ENCODE results near the gene ARHGAP30.
"Not testable (repeated sequence)": the region's sequence is repeated elsewhere in the genome, so short reads cannot be mapped to it uniquely, and the experiment has no call there.

The ARHGAP30 gene

GRCh38 chr1:161021970-161022353 is 47.7 kb downstream of the ARHGAP30 start:
- H3K4me3 ChIP-seq (ENCODE audit: low read length) = peak overlapping the region; percentile 97
- peak overlapping the region; percentile 75 for H3K9ac ChIP-seq (ENCODE audit: low read length)
- H3K36me3 ChIP-seq (ENCODE audit: control insufficient read depth, insufficient read depth, low read length) = no peaks in the 10 kb centered on the region
- no peaks in the 10 kb centered on the region for H3K27me3 ChIP-seq (ENCODE audit: control insufficient read depth, insufficient read depth, low read length)
- peaks cover 26% of the 10 kb centered on the region for H3K4me1 ChIP-seq (ENCODE audit: control insufficient read depth, insufficient read depth, low read length)
- no peaks in the 10 kb centered on the region for H3K9me3 ChIP-seq (ENCODE audit: control insufficient read depth, low read length)

- H3K36me3 ChIP-seq (ENCODE audit: control insufficient read depth, insufficient read depth, low read length) = no peaks in the 10 kb centered on the region
- H3K4me1 ChIP-seq (ENCODE audit: control insufficient read depth, insufficient read depth, low read length) = peaks cover 26% of the 10 kb centered on the region
- H3K27me3 ChIP-seq (ENCODE audit: control insufficient read depth, insufficient read depth, low read length) = no peaks in the 10 kb centered on the region
- peak overlapping the region; percentile 97 for H3K4me3 ChIP-seq (ENCODE audit: low read length)
- H3K9me3 ChIP-seq (ENCODE audit: control insufficient read depth, low read length) = no peaks in the 10 kb centered on the region
- H3K9ac ChIP-seq (ENCODE audit: low read length) = peak overlapping the region; percentile 96
Measured at GRCh38 chr1:161021165-161021969, 48.3 kb downstream of the ARHGAP30 start.

- peak within 1 kb of the TSS; percentile 97 for H3K4me3 ChIP-seq (ENCODE audit: low read length)
- peak within 1 kb of the TSS; percentile 96 for H3K9ac ChIP-seq (ENCODE audit: low read length)
- no peaks in the 10 kb centered on the region for H3K27me3 ChIP-seq (ENCODE audit: control insufficient read depth, insufficient read depth, low read length)
- H3K9me3 ChIP-seq (ENCODE audit: control insufficient read depth, low read length) = no peaks in the 10 kb centered on the region
- peaks cover 26% of the 10 kb centered on the region for H3K4me1 ChIP-seq (ENCODE audit: control insufficient read depth, insufficient read depth, low read length)
- H3K36me3 ChIP-seq (ENCODE audit: control insufficient read depth, insufficient read depth, low read length) = no peaks in the 10 kb centered on the region
Measured at GRCh38 chr1:161020509-161021164, 49.1 kb downstream of the ARHGAP30 start, which contains the start of gene F11R. Gene F11R (minus strand): TSS chr1:161021152. CDS start chr1:161021073, 79 bp downstream.

GRCh38 chr1:161019751-161020495 is 49.8 kb downstream of the ARHGAP30 start:
- Histone ChIP-seq H3K9ac (ENCODE audit: low read length) (peak overlapping the region; percentile 96), H3K9me3 (ENCODE audit: control insufficient read depth, low read length) (no peaks in the 10 kb centered on the region), H3K27me3 (ENCODE audit: control insufficient read depth, insufficient read depth, low read length) (no peaks in the 10 kb centered on the region), H3K36me3 (ENCODE audit: control insufficient read depth, insufficient read depth, low read length) (no peaks in the 10 kb centered on the region), H3K4me3 (ENCODE audit: low read length) (peak overlapping the region; percentile 97), H3K4me1 (ENCODE audit: control insufficient read depth, insufficient read depth, low read length) (peaks cover 26% of the 10 kb centered on the region)

GRCh38 chr1:161019111-161019660 is 50.5 kb downstream of the ARHGAP30 start:
- H3K36me3 ChIP-seq (ENCODE audit: control insufficient read depth, insufficient read depth, low read length); H3K9me3 ChIP-seq (ENCODE audit: control insufficient read depth, low read length); H3K27me3 ChIP-seq (ENCODE audit: control insufficient read depth, insufficient read depth, low read length); H3K4me3 ChIP-seq (ENCODE audit: low read length): not testable (repeated sequence)
- H3K4me1 ChIP-seq (ENCODE audit: control insufficient read depth, insufficient read depth, low read length) = peaks cover 32% of the 10 kb centered on the region
- H3K9ac ChIP-seq (ENCODE audit: low read length) = peak overlapping the region; percentile 18

- Histone ChIP-seq H3K9ac (ENCODE audit: low read length) (peak overlapping the region; percentile 18), H3K36me3 (ENCODE audit: control insufficient read depth, insufficient read depth, low read length) (no peaks in the 10 kb centered on the region), H3K9me3 (ENCODE audit: control insufficient read depth, low read length) (no peaks in the 10 kb centered on the region), H3K27me3 (ENCODE audit: control insufficient read depth, insufficient read depth, low read length) (no peaks in the 10 kb centered on the region), H3K4me3 (ENCODE audit: low read length) (no peak overlapping the region), H3K4me1 (ENCODE audit: control insufficient read depth, insufficient read depth, low read length) (peaks cover 34% of the 10 kb centered on the region)
Measured at GRCh38 chr1:161018631-161018930, 51.1 kb downstream of the ARHGAP30 start.

- Histone ChIP-seq H3K4me3 (ENCODE audit: low read length) (no peak overlapping the region), H3K9me3 (ENCODE audit: control insufficient read depth, low read length) (no peaks in the 10 kb centered on the region), H3K4me1 (ENCODE audit: control insufficient read depth, insufficient read depth, low read length) (peaks cover 40% of the 10 kb centered on the region), H3K9ac (ENCODE audit: low read length) (peak overlapping the region; percentile 6), H3K27me3 (ENCODE audit: control insufficient read depth, insufficient read depth, low read length) (no peaks in the 10 kb centered on the region), H3K36me3 (ENCODE audit: control insufficient read depth, insufficient read depth, low read length) (no peaks in the 10 kb centered on the region)
Measured at GRCh38 chr1:161017756-161018630, 51.7 kb downstream of the ARHGAP30 start.

- not testable (repeated sequence) for H3K9ac ChIP-seq (ENCODE audit: low read length); H3K9me3 ChIP-seq (ENCODE audit: control insufficient read depth, low read length); H3K36me3 ChIP-seq (ENCODE audit: control insufficient read depth, insufficient read depth, low read length); H3K4me3 ChIP-seq (ENCODE audit: low read length); H3K27me3 ChIP-seq (ENCODE audit: control insufficient read depth, insufficient read depth, low read length)
- peaks cover 39% of the 10 kb centered on the region for H3K4me1 ChIP-seq (ENCODE audit: control insufficient read depth, insufficient read depth, low read length)
Measured at GRCh38 chr1:161017181-161017580, 52.5 kb downstream of the ARHGAP30 start.

- H3K9ac ChIP-seq (ENCODE audit: low read length); H3K4me3 ChIP-seq (ENCODE audit: low read length); H3K9me3 ChIP-seq (ENCODE audit: control insufficient read depth, low read length); H3K36me3 ChIP-seq (ENCODE audit: control insufficient read depth, insufficient read depth, low read length); H3K27me3 ChIP-seq (ENCODE audit: control insufficient read depth, insufficient read depth, low read length): not testable (repeated sequence)
- H3K4me1 ChIP-seq (ENCODE audit: control insufficient read depth, insufficient read depth, low read length) = peaks cover 39% of the 10 kb centered on the region
Measured at GRCh38 chr1:161016683-161017082, 53.0 kb downstream of the ARHGAP30 start.

- peaks cover 43% of the 10 kb centered on the region for H3K4me1 ChIP-seq (ENCODE audit: control insufficient read depth, insufficient read depth, low read length)
- peak overlapping the region; percentile 63 for H3K9ac ChIP-seq (ENCODE audit: low read length)
Measured at GRCh38 chr1:161013488-161014230, 56.0 kb downstream of the ARHGAP30 start.

GRCh38 chr1:161013131-161013487 is 56.6 kb downstream of the ARHGAP30 start:
- no peaks in the 10 kb centered on the region for H3K36me3 ChIP-seq (ENCODE audit: control insufficient read depth, insufficient read depth, low read length)
- peaks cover 37% of the 10 kb centered on the region for H3K4me1 ChIP-seq (ENCODE audit: control insufficient read depth, insufficient read depth, low read length)
- H3K9ac ChIP-seq (ENCODE audit: low read length) = peak overlapping the region; percentile 63
- no peak overlapping the region for H3K4me3 ChIP-seq (ENCODE audit: low read length)
- H3K27me3 ChIP-seq (ENCODE audit: control insufficient read depth, insufficient read depth, low read length) = no peaks in the 10 kb centered on the region
- no peaks in the 10 kb centered on the region for H3K9me3 ChIP-seq (ENCODE audit: control insufficient read depth, low read length)

More at GRCh38 chr1:161013488-161014230, 56.0 kb downstream of the ARHGAP30 start:
- Histone ChIP-seq H3K4me3 (ENCODE audit: low read length) (no peak overlapping the region), H3K36me3 (ENCODE audit: control insufficient read depth, insufficient read depth, low read length) (no peaks in the 10 kb centered on the region), H3K27me3 (ENCODE audit: control insufficient read depth, insufficient read depth, low read length) (no peaks in the 10 kb centered on the region), H3K9me3 (ENCODE audit: control insufficient read depth, low read length) (no peaks in the 10 kb centered on the region)

All from mucosa of stomach (tissue), 1 donor.